ENCODE measurements around the gene ANKRD34C. TPM values are rescaled to one million over a fixed set of nuclear protein-coding genes. Genes with fewer than 3 reads are reported as not detected.

Gene ANKRD34C
- total and polyA plus RNA-seq, 7 donors = under 0.01 TPM; not detected in 6

- Histone ChIP-seq H3K4me3 (no peak overlapping the region), H3K36me3 (no peaks in the 10 kb centered on the region), H3K27me3 (no peaks in the 10 kb centered on the region), H3K4me1 (no peaks in the 10 kb centered on the region), H3K9me3 (no peaks in the 10 kb centered on the region), H3K27ac (no peak overlapping the region)
- no peak for DNase-seq
- TF ChIP-seq EP300 (IDR thresholded peaks at IDR 0.05) (no peak), CTCF (IDR thresholded peaks at IDR 0.05) (no peak), POLR2AphosphoS5 (IDR thresholded peaks at IDR 0.05) (no peak), POLR2A (IDR thresholded peaks at IDR 0.05) (no peak)
- intact Hi-C loops (cut with DNase I) = no loop called here
- WGBS, 2 donors = 36 to 44% methylated on average over 4 of the region's 4 CpGs
Observed at GRCh38 chr15:79296583-79296982, 14.1 kb downstream of the ANKRD34C start.

GRCh38 chr15:79299126-79299840 is 16.8 kb downstream of the ANKRD34C start:
- Histone ChIP-seq H3K9me3 (no peaks in the 10 kb centered on the region), H3K4me1 (no peaks in the 10 kb centered on the region), H3K4me3 (no peak overlapping the region), H3K27me3 (no peaks in the 10 kb centered on the region), H3K27ac (no peak overlapping the region), H3K36me3 (no peaks in the 10 kb centered on the region)
- no peak for TF ChIP-seq CTCF (IDR thresholded peaks at IDR 0.05)
- TF ChIP-seq EP300 (IDR thresholded peaks at IDR 0.05) = no peak
- TF ChIP-seq POLR2A (IDR thresholded peaks at IDR 0.05) = no peak
- TF ChIP-seq POLR2AphosphoS5 (IDR thresholded peaks at IDR 0.05) = no peak
- WGBS, 2 donors = 89 to 91% methylated on average over 7 of the region's 7 CpGs
- no peak for DNase-seq
- intact Hi-C loops (cut with DNase I) = no loop called here

- 62 to 64% methylated on average over 1 of the region's 1 CpG for WGBS, 2 donors
- Histone ChIP-seq H3K36me3 (no peaks in the 10 kb centered on the region), H3K27me3 (no peaks in the 10 kb centered on the region), H3K4me3 (no peak overlapping the region), H3K27ac (no peak overlapping the region), H3K4me1 (no peaks in the 10 kb centered on the region), H3K9me3 (no peaks in the 10 kb centered on the region)
- no peak for DNase-seq
- no peak for TF ChIP-seq POLR2AphosphoS5 (IDR thresholded peaks at IDR 0.05)
- TF ChIP-seq EP300 (IDR thresholded peaks at IDR 0.05) = no peak
- TF ChIP-seq CTCF (IDR thresholded peaks at IDR 0.05) = no peak
- TF ChIP-seq POLR2A (IDR thresholded peaks at IDR 0.05) = no peak
- intact Hi-C loops (cut with DNase I) = no loop called here
Observed at GRCh38 chr15:79299841-79300235, 17.3 kb downstream of the ANKRD34C start.

GRCh38 chr15:79307251-79307650 is 24.7 kb downstream of the ANKRD34C start:
- Histone ChIP-seq H3K36me3 (no peaks in the 10 kb centered on the region), H3K9me3 (no peaks in the 10 kb centered on the region), H3K4me3 (no peak overlapping the region), H3K27me3 (no peaks in the 10 kb centered on the region), H3K4me1 (peaks cover 0 to 19% (median 15%) of the 10 kb centered on the region in 4 donors), H3K27ac (no peak overlapping the region)
- WGBS, 2 donors = 44 to 55% methylated on average over 4 of the region's 4 CpGs
- TF ChIP-seq POLR2A (IDR thresholded peaks at IDR 0.05) (no peak), CTCF (IDR thresholded peaks at IDR 0.05) (no peak), POLR2AphosphoS5 (IDR thresholded peaks at IDR 0.05) (no peak)
- intact Hi-C loops (cut with DNase I) = no loop called here
- no peak for DNase-seq

GRCh38 chr15:79308874-79309273 is 26.4 kb downstream of the ANKRD34C start:
- Histone ChIP-seq H3K36me3 (peaks cover 2 to 6% (median 5%) of the 10 kb centered on the region in 4 donors), H3K4me1 (peaks cover 0 to 22% (median 16%) of the 10 kb centered on the region in 4 donors), H3K4me3 (no peak overlapping the region), H3K9me3 (no peaks in the 10 kb centered on the region), H3K27me3 (no peaks in the 10 kb centered on the region), H3K27ac (no peak overlapping the region)
- TF ChIP-seq EP300 (IDR thresholded peaks at IDR 0.05) = no peak
- no peak for TF ChIP-seq POLR2AphosphoS5 (IDR thresholded peaks at IDR 0.05)
- no peak for TF ChIP-seq CTCF (IDR thresholded peaks at IDR 0.05)
- no peak for TF ChIP-seq POLR2A (IDR thresholded peaks at IDR 0.05)
- 45 to 47% methylated on average over 2 of the region's 2 CpGs for WGBS, 2 donors
- DNase-seq = no peak
- intact Hi-C loops (cut with DNase I) = no loop called here

All from sigmoid colon (tissue), 7 donors.